B cell (primary cell): ENCODE measurements around the gene CNTNAP2. TPM values are rescaled to one million over a fixed set of nuclear protein-coding genes. Genes with fewer than 3 reads are reported as not detected.

Experiments
- ATAC-seq: fragments of 200-7000 bp; cut with Tn5 transposase; one replicate; pipeline ENCODE4 v1.10.0; 2021; ENCODE audit warnings: low read depth, mild to moderate bottlenecking, moderate number of reproducible peaks, moderate library complexity
- CTCF ChIA-PET: fragments of 350-600 bp; sonication (Branson Sonifier 250); formaldehyde crosslinking; loops from one replicate; lab custom pipeline; 2021; ENCODE audit warnings: antibody characterized with exemption, inconsistent platforms; lab: Charles Lee
- POLR2A ChIA-PET: fragments of 350-600 bp; sonication (Branson Sonifier 250); formaldehyde crosslinking; loops from one replicate; lab custom pipeline; 2021; ENCODE audit warnings: antibody characterized with exemption; lab: Charles Lee
- DNase-seq: peaks from one replicate; pipeline ENCODE4 v3.0.0; 2013
- H2AFZ ChIP-seq: 2 replicates; pipeline ENCODE4 v1.6.1; 2012; ENCODE audit warnings: mild to moderate bottlenecking, low read depth, low read length; ENCODE audit not compliant: insufficient read depth, poor library complexity, severe bottlenecking
- H3K27ac ChIP-seq, 2 donors: 1 replicate in 1 of 2; 2 replicates in 1 of 2; pipeline ENCODE4 v1.5.1; 2012 to 2013; ENCODE audit warnings: low read length in 2 of 2, mild to moderate bottlenecking in 2 of 2, moderate library complexity in 1 of 2
- H3K27me3 ChIP-seq, 4 experiments: fragments of 200-600 bp in 1 of 4; sonication (generic) in 1 of 4; replicated peaks in 1 of 4; 1 replicate in 2 of 4; 2 replicates in 2 of 4; pipeline versions ENCODE4 v1.6.1 to v1.7.0; 2013 to 2016; ENCODE audit warnings: low read length in 3 of 4, mild to moderate bottlenecking in 2 of 4, mixed read lengths in 1 of 4, moderate library complexity in 1 of 4; ENCODE audit not compliant: insufficient read depth in 4 of 4, control insufficient read depth in 3 of 4; ENCODE audit errors: control extremely low read depth in 1 of 4
- H3K36me3 ChIP-seq, 2 experiments: replicated peaks in 1 of 2; 1 replicate in 1 of 2; 2 replicates in 1 of 2; pipeline versions ENCODE4 v1.6.1 to v1.7.1; 2013; ENCODE audit warnings: low read length in 1 of 2; ENCODE audit not compliant: insufficient read depth in 2 of 2, control insufficient read depth in 1 of 2; ENCODE audit errors: control extremely low read depth in 1 of 2, extremely low read depth in 1 of 2
- H3K4me1 ChIP-seq, 2 donors: fragments of 200-600 bp in 1 of 2; sonication (generic) in 1 of 2; 1 replicate in 1 of 2; 2 replicates in 1 of 2; pipeline versions ENCODE4 v1.5.1 to v1.6.1; 2013 to 2017; ENCODE audit warnings: low read length in 2 of 2; ENCODE audit not compliant: control insufficient read depth in 2 of 2, insufficient read depth in 2 of 2
- H3K4me2 ChIP-seq: replicated peaks from 2 replicates; pipeline ENCODE3; 2012; ENCODE audit warnings: mild to moderate bottlenecking, low read depth, low read length; ENCODE audit not compliant: poor library complexity, severe bottlenecking
- H3K4me3 ChIP-seq, 5 experiments: fragments of 200-600 bp in 1 of 5; sonication (generic) in 1 of 5; 1 replicate in 3 of 5; 2 replicates in 2 of 5; pipeline versions ENCODE4 v1.5.1 to v1.7.0; 2011 to 2016; ENCODE audit warnings: low read length in 4 of 5, mild to moderate bottlenecking in 4 of 5, low read depth in 2 of 5, control low read depth in 1 of 5, moderate library complexity in 1 of 5; ENCODE audit not compliant: insufficient read depth in 1 of 5; ENCODE audit errors: control extremely low read depth in 1 of 5, extremely low read depth in 1 of 5
- H3K79me2 ChIP-seq: fragments of 200-600 bp; sonication (generic); one replicate; pipeline ENCODE4 v1.6.0; 2016; ENCODE audit warnings: low read length; ENCODE audit not compliant: control insufficient read depth, insufficient read depth
- H3K9ac ChIP-seq: fragments of 200-600 bp; sonication (generic); 2 replicates; pipeline ENCODE4 v1.6.1; 2017; ENCODE audit warnings: mild to moderate bottlenecking, low read length, moderate library complexity
- H3K9me3 ChIP-seq, 3 donors: one replicate each; pipeline versions ENCODE4 v1.6.1 to v1.7.1; 2013; ENCODE audit warnings: low read length in 2 of 3; ENCODE audit not compliant: control insufficient read depth in 2 of 3, insufficient read depth in 1 of 3; ENCODE audit errors: control extremely low read depth in 1 of 3
- H4K20me1 ChIP-seq: 2 replicates; pipeline ENCODE4 v1.6.0; 2012; ENCODE audit warnings: mild to moderate bottlenecking, low read length; ENCODE audit not compliant: insufficient read depth, control insufficient read depth, poor library complexity, severe bottlenecking
- H3K27ac Mint-ChIP-seq: one replicate; pipeline ENCODE4 v1.8.0; 2021; ENCODE audit warnings: mixed read lengths
- H3K27me3 Mint-ChIP-seq: one replicate; pipeline ENCODE4 v1.8.0; 2021; ENCODE audit warnings: mixed read lengths
- H3K4me1 Mint-ChIP-seq: one replicate; pipeline ENCODE4 v1.8.0; 2021; ENCODE audit warnings: mixed read lengths
- H3K4me3 Mint-ChIP-seq: one replicate; pipeline ENCODE4 v1.8.0; 2021; ENCODE audit warnings: mixed read lengths
- H3K9me3 Mint-ChIP-seq: one replicate; pipeline ENCODE4 v1.8.0; 2022; ENCODE audit warnings: mixed read lengths; ENCODE audit not compliant: insufficient read depth
- EZH2 ChIP-seq: IDR thresholded peaks from 2 replicates; pipeline ENCODE4 v1.6.1; 2012; ENCODE audit warnings: borderline replicate concordance, low read depth, mild to moderate bottlenecking, moderate library complexity, low read length; ENCODE audit not compliant: insufficient read depth, poor library complexity, severe bottlenecking
- WGBS: methylation state at CpG from one replicate; pipeline ENCODE4 v1.1.5; 2013; ENCODE audit warnings: missing lambda C conversion rate; ENCODE audit not compliant: insufficient coverage; 5-methylcytosine and 5-hydroxymethylcytosine counted together
- intact Hi-C: fragments of 100-400 bp; cut with micrococcal nuclease; formaldehyde crosslinking; loops from one replicate; pipeline ENCODE4 v1.10.0; 2022
- polyA plus RNA-seq: library from polyadenylated mRNA; depleted of rRNA; stranded (reverse); fragments of >200 nt; gene quantifications from 2 replicates; pipeline ENCODE4 v1.2.3, GENCODE V29; 2012
- total RNA-seq, 2 donors: library from RNA; stranded (reverse); fragments of 120-200 nt in 1 of 2; gene quantifications; 1 replicate in 1 of 2; 2 replicates in 1 of 2; pipeline versions ENCODE4 v1.2.3 to v1.2.4, GENCODE V29; 2013 to 2022
- TF ChIP-seq, protein P1 (sequence below): fragments of 200-600 bp; IDR thresholded peaks from one replicate; pipeline ENCODE4 v1.8.0; 2022; ENCODE audit warnings: antibody characterized with exemption, mild to moderate bottlenecking

The CNTNAP2 gene
- total and polyA plus RNA-seq, 2 donors (not counting 1 experiment from before 2014, with no cell fraction given): 7.4 to 16.6 TPM

DNA sequence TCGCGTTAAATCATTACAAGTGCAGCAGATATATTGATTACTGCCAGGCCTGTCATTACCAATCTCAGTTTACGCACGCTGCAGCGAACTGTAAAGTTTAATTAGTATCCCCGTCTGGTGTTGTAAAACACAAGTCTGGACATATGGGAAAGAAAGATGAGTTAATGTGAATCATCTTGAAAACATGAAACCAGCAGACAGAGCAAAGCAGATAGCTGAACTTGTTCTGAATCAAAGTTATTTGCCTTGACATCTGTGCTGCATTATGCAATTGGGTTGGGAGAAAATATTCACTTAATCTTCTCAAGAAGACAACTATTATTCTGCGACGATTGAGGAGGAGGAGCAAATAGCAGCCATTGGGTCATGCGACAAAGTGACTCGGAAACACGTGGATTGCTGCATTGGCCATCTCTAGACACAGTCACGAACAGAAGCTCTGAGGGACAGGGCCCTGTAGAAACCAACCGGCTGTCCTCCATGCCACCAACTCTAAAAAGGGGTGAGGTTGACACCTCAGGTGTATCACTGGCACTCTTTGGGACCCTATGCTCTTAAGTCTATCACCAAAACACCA lies 2317.7 kb downstream of the CNTNAP2 start:
- H4K20me1 ChIP-seq: no peaks in the 10 kb centered on the region
- H3K79me2 ChIP-seq: no peaks in the 10 kb centered on the region
- 96% methylated on average over 9 of the region's 13 CpGs for WGBS
- H3K4me3 ChIP-seq: peak overlapping the region in 2 of 5 experiments; percentile 61 to 66
- H3K9ac ChIP-seq: peak overlapping the region; percentile 68
- peak overlapping the region in 1 of 2 donors; percentile 38 for H3K27ac ChIP-seq
- peak overlapping the region; percentile 5 for H2AFZ ChIP-seq
- ATAC-seq (no peak), DNase-seq (no peak)
- no peaks in the 10 kb centered on the region for H3K27me3 ChIP-seq
- Mint-ChIP-seq H3K27me3 (no peaks in the 10 kb centered on the region), H3K4me1 (peaks cover 60% of the 10 kb centered on the region), H3K27ac (peak overlapping the region; percentile 90), H3K4me3 (peak overlapping the region; percentile 81), H3K9me3 (no peaks in the 10 kb centered on the region)
- H3K4me2 ChIP-seq: peak overlapping the region; percentile 68
- TF ChIP-seq, protein P1, sequence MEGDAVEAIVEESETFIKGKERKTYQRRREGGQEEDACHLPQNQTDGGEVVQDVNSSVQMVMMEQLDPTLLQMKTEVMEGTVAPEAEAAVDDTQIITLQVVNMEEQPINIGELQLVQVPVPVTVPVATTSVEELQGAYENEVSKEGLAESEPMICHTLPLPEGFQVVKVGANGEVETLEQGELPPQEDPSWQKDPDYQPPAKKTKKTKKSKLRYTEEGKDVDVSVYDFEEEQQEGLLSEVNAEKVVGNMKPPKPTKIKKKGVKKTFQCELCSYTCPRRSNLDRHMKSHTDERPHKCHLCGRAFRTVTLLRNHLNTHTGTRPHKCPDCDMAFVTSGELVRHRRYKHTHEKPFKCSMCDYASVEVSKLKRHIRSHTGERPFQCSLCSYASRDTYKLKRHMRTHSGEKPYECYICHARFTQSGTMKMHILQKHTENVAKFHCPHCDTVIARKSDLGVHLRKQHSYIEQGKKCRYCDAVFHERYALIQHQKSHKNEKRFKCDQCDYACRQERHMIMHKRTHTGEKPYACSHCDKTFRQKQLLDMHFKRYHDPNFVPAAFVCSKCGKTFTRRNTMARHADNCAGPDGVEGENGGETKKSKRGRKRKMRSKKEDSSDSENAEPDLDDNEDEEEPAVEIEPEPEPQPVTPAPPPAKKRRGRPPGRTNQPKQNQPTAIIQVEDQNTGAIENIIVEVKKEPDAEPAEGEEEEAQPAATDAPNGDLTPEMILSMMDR: no peak
- no peak for TF ChIP-seq EZH2
- POLR2A ChIA-PET: no interaction called here
- H3K4me1 ChIP-seq: peaks cover 27 to 63% of the 10 kb centered on the region in 2 donors
- H3K36me3 ChIP-seq: peaks cover 0 to 3% of the 10 kb centered on the region in 2 experiments
- intact Hi-C loops: no loop called here
- CTCF ChIA-PET: interaction anchor here (0.8 to 1.6 kb wide), 2 partner anchors 46 to 51 kb away, joined by 3 read pairs; no protein-coding TSS in a partner anchor
- no peaks in the 10 kb centered on the region for H3K9me3 ChIP-seq

DNA sequence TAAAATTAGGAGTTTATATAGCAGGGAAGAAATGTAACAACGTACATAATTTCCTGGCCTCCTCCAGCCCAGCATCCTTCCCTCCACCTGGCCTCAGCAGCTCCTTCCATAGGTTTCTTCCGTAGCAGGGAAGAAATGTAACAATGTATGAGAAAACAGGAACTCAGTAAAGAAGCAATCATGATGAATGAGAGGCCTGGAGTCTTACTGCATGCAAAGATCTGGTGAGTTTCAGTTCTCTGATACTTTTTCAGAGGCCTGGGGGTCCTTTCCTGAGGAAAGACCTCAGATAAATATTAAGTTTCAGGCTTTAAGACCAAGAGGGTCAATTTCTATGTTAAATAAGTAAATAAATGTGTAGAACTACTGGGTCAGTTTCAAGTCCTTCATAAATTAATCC lies 2318.3 kb downstream of the CNTNAP2 start:
- Mint-ChIP-seq H3K27me3 (no peaks in the 10 kb centered on the region), H3K27ac (peak overlapping the region; percentile 90), H3K4me3 (peak overlapping the region; percentile 81), H3K9me3 (no peaks in the 10 kb centered on the region), H3K4me1 (peaks cover 60% of the 10 kb centered on the region)
- CTCF ChIA-PET: interaction anchor here (0.8 to 1.6 kb wide), 2 partner anchors 46 to 51 kb away, joined by 3 read pairs; no protein-coding TSS in a partner anchor
- Histone ChIP-seq H3K9me3 (no peaks in the 10 kb centered on the region), H3K9ac (peak overlapping the region; percentile 68), H3K4me3 (peak overlapping the region in 2 of 5 experiments; percentile 61 to 66), H2AFZ (peak overlapping the region; percentile 5), H3K27me3 (no peaks in the 10 kb centered on the region), H3K27ac (peak overlapping the region; percentile 25 to 38), H4K20me1 (no peaks in the 10 kb centered on the region), H3K79me2 (no peaks in the 10 kb centered on the region), H3K4me1 (peaks cover 27 to 63% of the 10 kb centered on the region in 2 donors), H3K4me2 (peak overlapping the region; percentile 68), H3K36me3 (peaks cover 0 to 3% of the 10 kb centered on the region in 2 experiments)
- intact Hi-C loops: no loop called here
- no peak for TF ChIP-seq EZH2
- TF ChIP-seq, protein P1: no peak
- no CpG with 5 or more reads among the region's 2 CpGs for WGBS
- ATAC-seq: no peak
- peak; percentile 27 for DNase-seq
- POLR2A ChIA-PET: no interaction called here
